Parathyroid adenoma (tissue), 2 donors: ENCODE measurements around the gene STX2.
"Not testable (repeated sequence)": the region's sequence is repeated elsewhere in the genome, so short reads cannot be mapped to it uniquely, and the experiment has no call there.

Source experiments
- H2AFZ ChIP-seq: fragments of 300-600 bp; sonication (generic); one replicate; pipeline ENCODE4 v1.7.0; 2017; ENCODE audit warnings: antibody characterized with exemption, mild to moderate bottlenecking
- H3K27ac ChIP-seq: fragments of 300-600 bp; sonication (generic); one replicate; pipeline ENCODE4 v1.7.0; 2017
- H3K27me3 ChIP-seq: fragments of 300-600 bp; sonication (generic); one replicate; pipeline ENCODE4 v1.7.0; 2017; ENCODE audit warnings: low read length; ENCODE audit not compliant: control insufficient read depth, insufficient read depth
- H3K36me3 ChIP-seq: fragments of 300-600 bp; sonication (generic); one replicate; pipeline ENCODE4 v1.7.0; 2017; ENCODE audit warnings: low read length; ENCODE audit not compliant: control insufficient read depth, insufficient read depth
- H3K4me1 ChIP-seq: fragments of 300-600 bp; sonication (generic); one replicate; pipeline ENCODE4 v1.7.0; 2017; ENCODE audit warnings: control low read depth
- H3K4me2 ChIP-seq: fragments of 300-600 bp; sonication (generic); one replicate; pipeline ENCODE4 v1.7.0; 2017; ENCODE audit warnings: low read length
- H3K4me3 ChIP-seq: fragments of 300-600 bp; sonication (generic); one replicate; pipeline ENCODE4 v1.7.0; 2017; ENCODE audit warnings: low read depth, low read length
- H3K79me2 ChIP-seq: fragments of 300-600 bp; sonication (generic); one replicate; pipeline ENCODE4 v1.7.0; 2017; ENCODE audit warnings: control low read depth
- H3K9ac ChIP-seq: fragments of 300-600 bp; sonication (generic); one replicate; pipeline ENCODE4 v1.7.0; 2017; ENCODE audit warnings: mild to moderate bottlenecking
- H3K9me3 ChIP-seq: fragments of 300-600 bp; sonication (generic); one replicate; pipeline ENCODE4 v1.7.0; 2017; ENCODE audit warnings: low read length; ENCODE audit not compliant: control insufficient read depth
- CTCF ChIP-seq: fragments of 300-600 bp; sonication (generic); IDR thresholded peaks from one replicate; pipeline ENCODE4 v1.7.0; 2017; ENCODE audit warnings: antibody characterized with exemption, mild to moderate bottlenecking
- donor health status: primary hyperparathyroidism.

The STX2 gene

DNA sequence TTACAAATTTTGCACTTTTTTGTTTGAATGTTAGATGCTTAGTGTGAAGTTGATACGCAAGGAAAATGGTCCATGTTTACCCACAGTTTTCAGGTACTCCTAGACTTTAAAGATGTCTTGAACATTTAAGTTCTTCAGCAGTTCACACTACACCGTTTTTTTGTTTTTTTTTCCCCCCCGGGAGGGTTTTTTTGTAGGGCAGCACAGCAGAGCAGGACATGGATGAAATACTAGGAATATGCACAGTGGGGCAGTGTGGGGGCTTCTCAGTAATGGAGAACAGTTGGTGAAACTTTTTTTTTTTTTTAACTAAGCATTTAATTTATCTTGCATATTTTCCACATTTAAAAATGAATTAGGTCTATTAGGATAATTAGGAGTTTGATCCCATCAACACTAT lies 37.7 kb upstream of the STX2 start:
- no peak overlapping the region for H2AFZ ChIP-seq
- H3K9ac ChIP-seq, result no peak overlapping the region
- no peaks in the 10 kb centered on the region for H3K27me3 ChIP-seq
- H3K9me3 ChIP-seq, result no peaks in the 10 kb centered on the region
- no peak overlapping the region for H3K4me2 ChIP-seq
- H3K27ac ChIP-seq, result no peak overlapping the region
- H3K4me3 ChIP-seq, result no peak overlapping the region
- no peaks in the 10 kb centered on the region for H3K79me2 ChIP-seq
- H3K36me3 ChIP-seq, result peaks cover 3% of the 10 kb centered on the region
- H3K4me1 ChIP-seq, result peaks cover 6% of the 10 kb centered on the region
- no peak for TF ChIP-seq CTCF

- H3K4me3 ChIP-seq, result no peak overlapping the region
- TF ChIP-seq CTCF, result no peak
- no peaks in the 10 kb centered on the region for H3K79me2 ChIP-seq
- no peak overlapping the region for H2AFZ ChIP-seq
- peaks cover 3% of the 10 kb centered on the region for H3K36me3 ChIP-seq
- H3K27ac ChIP-seq, result no peak overlapping the region
- no peak overlapping the region for H3K9ac ChIP-seq
- no peaks in the 10 kb centered on the region for H3K9me3 ChIP-seq
- no peaks in the 10 kb centered on the region for H3K27me3 ChIP-seq
- H3K4me2 ChIP-seq, result no peak overlapping the region
- peaks cover 6% of the 10 kb centered on the region for H3K4me1 ChIP-seq
These were observed 37.2 kb upstream of the STX2 start for GRCh38 chr12:130876297-130876696.

GRCh38 chr12:130875708-130876107 lies 36.7 kb upstream of the STX2 start:
- H3K9me3 ChIP-seq, H3K4me2 ChIP-seq, H3K27ac ChIP-seq, H3K79me2 ChIP-seq, H3K4me3 ChIP-seq, H3K9ac ChIP-seq, H3K27me3 ChIP-seq, H3K4me1 ChIP-seq, H2AFZ ChIP-seq, H3K36me3 ChIP-seq: not testable (repeated sequence)

- H3K9me3 ChIP-seq, result no peaks in the 10 kb centered on the region
- H3K79me2 ChIP-seq, result no peaks in the 10 kb centered on the region
- H3K4me3 ChIP-seq, result no peak overlapping the region
- H3K27ac ChIP-seq, result no peak overlapping the region
- H3K9ac ChIP-seq, result no peak overlapping the region
- no peak overlapping the region for H2AFZ ChIP-seq
- H3K27me3 ChIP-seq, result no peaks in the 10 kb centered on the region
- peaks cover 6% of the 10 kb centered on the region for H3K4me1 ChIP-seq
- peaks cover 3% of the 10 kb centered on the region for H3K36me3 ChIP-seq
- H3K4me2 ChIP-seq, result no peak overlapping the region
- no peak for TF ChIP-seq CTCF
These were observed 36.1 kb upstream of the STX2 start for GRCh38 chr12:130875193-130875592.

- H2AFZ ChIP-seq, result no peak overlapping the region
- H3K36me3 ChIP-seq, result peaks cover 3% of the 10 kb centered on the region
- no peaks in the 10 kb centered on the region for H3K79me2 ChIP-seq
- H3K4me2 ChIP-seq, result no peak overlapping the region
- no peaks in the 10 kb centered on the region for H3K27me3 ChIP-seq
- no peak overlapping the region for H3K9ac ChIP-seq
- no peak overlapping the region for H3K4me3 ChIP-seq
- no peaks in the 10 kb centered on the region for H3K9me3 ChIP-seq
- no peak overlapping the region for H3K27ac ChIP-seq
- H3K4me1 ChIP-seq, result peaks cover 6% of the 10 kb centered on the region
- TF ChIP-seq CTCF, result no peak
These were observed 35.6 kb upstream of the STX2 start for GRCh38 chr12:130874696-130875095.
